OCI-LY7 (cell line): ENCODE measurements around the gene ERC1. TPM values are rescaled to one million over a fixed set of nuclear protein-coding genes. Genes with fewer than 3 reads are reported as not detected.

Source experiments
- BruUV-seq: library from RNA; stranded (reverse); fragments of 400-500 nt; replicated peaks from 2 replicates; lab custom pipeline; 2021; lab: Mats Ljungman, UMichigan
- CTCF ChIA-PET: fragments of 300-600 bp; sonication (Branson Sonifier 250); formaldehyde crosslinking; loops from one replicate; lab custom pipeline; 2022; ENCODE audit warnings: antibody characterized with exemption; ENCODE audit not compliant: unreplicated experiment; lab: Charles Lee
- POLR2A ChIA-PET: fragments of 300-600 bp; sonication (Branson Sonifier 250); formaldehyde crosslinking; loops from one replicate; lab custom pipeline; 2022; ENCODE audit warnings: antibody characterized with exemption; lab: Charles Lee
- DNase-seq: peaks from one replicate; pipeline ENCODE4 v3.0.0-alpha.2; 2015; ENCODE audit warnings: low spot score
- H2AFZ ChIP-seq: fragments of 200-600 bp; sonication (generic), shearing (Covaris generic); 2 replicates; pipeline ENCODE4 v1.6.1; 2014; ENCODE audit warnings: mild to moderate bottlenecking, antibody characterized with exemption, low read length, moderate library complexity
- H3K27ac ChIP-seq: fragments of 200-600 bp; sonication (generic); 2 replicates; pipeline ENCODE4 v1.5.1; 2014; ENCODE audit warnings: mixed run types, low read depth, mild to moderate bottlenecking, moderate library complexity, low read length, inconsistent platforms; ENCODE audit not compliant: poor library complexity, severe bottlenecking
- H3K36me3 ChIP-seq: fragments of 200-600 bp; sonication (generic); 2 replicates; pipeline ENCODE4 v1.6.1; 2014; ENCODE audit warnings: mild to moderate bottlenecking, antibody characterized with exemption, low read length, moderate library complexity, mixed read lengths; ENCODE audit not compliant: insufficient read depth
- H3K4me1 ChIP-seq: fragments of 200-600 bp; sonication (generic); 2 replicates; pipeline ENCODE4 v1.5.1; 2014; ENCODE audit warnings: mild to moderate bottlenecking, low read length; ENCODE audit not compliant: insufficient read depth, poor library complexity, severe bottlenecking
- H3K4me2 ChIP-seq: fragments of 200-600 bp; sonication (generic); 2 replicates; pipeline ENCODE4 v1.6.1; 2014; ENCODE audit warnings: mild to moderate bottlenecking, low read length
- H3K4me3 ChIP-seq: fragments of 200-600 bp; sonication (generic); 2 replicates; pipeline ENCODE4 v1.5.1; 2014; ENCODE audit warnings: mild to moderate bottlenecking, low read depth, low read length; ENCODE audit not compliant: poor library complexity, severe bottlenecking
- H3K79me2 ChIP-seq: fragments of 200-600 bp; sonication (generic); 2 replicates; pipeline ENCODE4 v1.6.1; 2016; ENCODE audit warnings: low read depth, mild to moderate bottlenecking, low read length, moderate library complexity, mixed read lengths; ENCODE audit not compliant: insufficient read depth
- H3K9me2 ChIP-seq: fragments of 200-600 bp; sonication (generic); 2 replicates; pipeline ENCODE4 v1.6.1; 2016; ENCODE audit warnings: mild to moderate bottlenecking, low read length, mixed read lengths; ENCODE audit not compliant: insufficient read depth
- H3K9me3 ChIP-seq: fragments of 200-600 bp; sonication (generic); 2 replicates; pipeline ENCODE4 v1.6.1; 2014; ENCODE audit warnings: mild to moderate bottlenecking, mixed run types, low read length, mixed read lengths
- H4K20me1 ChIP-seq: fragments of 200-600 bp; sonication (generic); 2 replicates; pipeline ENCODE4 v1.6.1; 2014; ENCODE audit warnings: mild to moderate bottlenecking, antibody characterized with exemption, low read length, moderate library complexity, mixed read lengths; ENCODE audit not compliant: insufficient read depth
- EZH2phosphoT487 ChIP-seq: fragments of 200-600 bp; sonication (generic); IDR thresholded peaks from 2 replicates; pipeline ENCODE4 v1.6.1; 2018; ENCODE audit warnings: low read depth, borderline replicate concordance, mild to moderate bottlenecking, mixed run types, antibody characterized with exemption, low read length, moderate library complexity, mixed read lengths
- intact Hi-C: fragments of 100-400 bp; cut with micrococcal nuclease; formaldehyde crosslinking; loops from one replicate; pipeline ENCODE4 v1.10.0; 2022; ENCODE audit not compliant: unreplicated experiment
- total RNA-seq, 2 experiments: library from RNA; depleted of rRNA in 1 of 2; stranded (reverse); fragments of >200 nt in 1 of 2; shearing (Covaris generic) in 1 of 2; gene quantifications; 2 replicates each; pipeline ENCODE4 v1.2.3, GENCODE V29; 2014 to 2022
- TF ChIP-seq, protein P1 (sequence below): fragments of 200-600 bp; sonication (generic); conservative IDR thresholded peaks from 2 replicates; pipeline ENCODE4 v1.5.1; 2014; ENCODE audit warnings: mild to moderate bottlenecking, antibody characterized with exemption, low read length, moderate library complexity, mixed read lengths

Gene ERC1
- total RNA-seq, 2 experiments from 2014 or later, result 26.9 to 86.9 TPM

- ChIA-PET POLR2A (interaction anchor here (0.5 to 1.0 kb wide), 2 partner anchors 18 to 92 kb away, joined by 3 read pairs; no protein-coding TSS in a partner anchor), CTCF (no interaction called here)
- H3K27ac ChIP-seq, result no peak overlapping the region
- H3K4me1 ChIP-seq, result no peaks in the 10 kb centered on the region
- no peaks in the 10 kb centered on the region for H4K20me1 ChIP-seq
- H2AFZ ChIP-seq, result no peak overlapping the region
- H3K79me2 ChIP-seq, result no peaks in the 10 kb centered on the region
- no peak for DNase-seq
- peaks cover 7% of the 10 kb centered on the region; the same call in 1 of the 2 replicates for H3K36me3 ChIP-seq
- no peak for TF ChIP-seq EZH2phosphoT487
- TF ChIP-seq, protein P1, sequence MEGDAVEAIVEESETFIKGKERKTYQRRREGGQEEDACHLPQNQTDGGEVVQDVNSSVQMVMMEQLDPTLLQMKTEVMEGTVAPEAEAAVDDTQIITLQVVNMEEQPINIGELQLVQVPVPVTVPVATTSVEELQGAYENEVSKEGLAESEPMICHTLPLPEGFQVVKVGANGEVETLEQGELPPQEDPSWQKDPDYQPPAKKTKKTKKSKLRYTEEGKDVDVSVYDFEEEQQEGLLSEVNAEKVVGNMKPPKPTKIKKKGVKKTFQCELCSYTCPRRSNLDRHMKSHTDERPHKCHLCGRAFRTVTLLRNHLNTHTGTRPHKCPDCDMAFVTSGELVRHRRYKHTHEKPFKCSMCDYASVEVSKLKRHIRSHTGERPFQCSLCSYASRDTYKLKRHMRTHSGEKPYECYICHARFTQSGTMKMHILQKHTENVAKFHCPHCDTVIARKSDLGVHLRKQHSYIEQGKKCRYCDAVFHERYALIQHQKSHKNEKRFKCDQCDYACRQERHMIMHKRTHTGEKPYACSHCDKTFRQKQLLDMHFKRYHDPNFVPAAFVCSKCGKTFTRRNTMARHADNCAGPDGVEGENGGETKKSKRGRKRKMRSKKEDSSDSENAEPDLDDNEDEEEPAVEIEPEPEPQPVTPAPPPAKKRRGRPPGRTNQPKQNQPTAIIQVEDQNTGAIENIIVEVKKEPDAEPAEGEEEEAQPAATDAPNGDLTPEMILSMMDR, result no peak
- intact Hi-C loops, result no loop called here
- no peak overlapping the region for H3K4me2 ChIP-seq
- H3K9me3 ChIP-seq, result no peaks in the 10 kb centered on the region
- no peaks in the 10 kb centered on the region for H3K9me2 ChIP-seq
- no peak overlapping the region for H3K4me3 ChIP-seq
- no TSS peak for BruUV-seq
Measured at GRCh38 chr12:1457901-1458300, 466.9 kb downstream of the ERC1 start.

DNA sequence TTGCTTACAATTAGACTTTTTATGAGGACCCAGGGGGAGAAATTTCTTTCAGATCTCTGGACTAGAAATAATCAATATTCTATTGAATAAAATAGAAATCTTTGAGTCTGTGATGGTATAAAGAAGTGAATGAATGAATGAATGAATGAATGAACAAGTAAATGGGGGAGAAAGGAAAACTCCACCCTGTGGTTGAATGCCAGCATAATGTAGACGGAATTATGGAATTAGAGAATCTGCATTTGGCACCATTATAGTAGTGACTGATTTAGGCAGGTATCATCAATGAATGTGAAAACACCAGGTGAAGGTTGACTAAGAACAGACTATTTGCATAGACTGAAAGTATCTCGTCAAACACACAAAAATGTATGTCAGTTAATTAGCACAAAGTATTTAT lies 468.3 kb downstream of the ERC1 start:
- POLR2A ChIA-PET, result no interaction called here
- Histone ChIP-seq H4K20me1 (no peaks in the 10 kb centered on the region), H3K79me2 (no peaks in the 10 kb centered on the region), H3K9me3 (no peaks in the 10 kb centered on the region), H3K4me2 (no peak overlapping the region), H3K27ac (no peak overlapping the region), H2AFZ (no peak overlapping the region), H3K9me2 (no peaks in the 10 kb centered on the region), H3K36me3 (peaks cover 7% of the 10 kb centered on the region; the same call in 1 of the 2 replicates), H3K4me3 (no peak overlapping the region), H3K4me1 (peaks cover 4% of the 10 kb centered on the region)
- CTCF ChIA-PET, result no interaction called here
- BruUV-seq, result no TSS peak
- no peak for DNase-seq
- no peak for TF ChIP-seq EZH2phosphoT487
- TF ChIP-seq, protein P1, result no peak
- intact Hi-C loops, result no loop called here

DNA sequence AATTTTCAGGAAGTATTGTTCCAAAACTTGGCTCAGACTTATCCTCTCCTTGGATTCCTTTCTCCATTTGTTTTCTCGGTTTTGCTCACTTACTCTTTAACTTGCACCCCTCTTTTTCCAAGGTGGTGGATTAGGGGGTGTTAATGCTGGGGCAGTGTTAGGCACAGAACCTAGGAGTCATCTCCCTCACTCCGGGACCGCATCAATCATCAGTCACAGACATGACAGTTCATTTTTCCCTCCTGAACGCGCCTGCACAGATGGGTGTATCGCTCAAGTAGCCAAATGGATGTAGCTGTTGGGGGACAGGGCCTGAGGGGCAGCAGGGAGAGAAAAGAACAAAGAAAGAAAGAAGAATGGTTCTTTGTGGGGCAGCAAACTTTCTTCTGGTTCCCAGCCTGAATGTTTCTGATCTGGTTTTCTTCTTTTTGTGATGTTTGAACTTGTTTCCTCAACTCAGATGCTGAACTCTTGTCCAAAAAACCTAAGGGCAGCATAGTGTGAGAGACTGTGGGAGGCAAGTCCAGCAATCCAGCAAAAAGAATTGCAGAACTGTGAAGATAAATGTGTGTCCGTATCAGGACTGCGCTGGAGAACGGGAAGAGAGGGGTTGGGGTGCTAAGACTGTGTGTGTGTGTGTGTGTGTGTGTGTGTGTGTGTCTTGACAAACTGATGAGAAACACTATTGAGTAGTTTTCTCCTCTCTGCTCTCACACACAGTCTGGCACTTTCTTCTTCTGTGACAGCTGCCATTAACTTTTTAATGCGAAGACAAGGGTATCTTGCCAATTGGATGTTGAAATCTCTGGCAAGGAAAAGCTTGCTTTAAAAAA lies 472.3 kb downstream of the ERC1 start:
- no peak overlapping the region for H2AFZ ChIP-seq

More for the DNA sequence above, 472.3 kb downstream of the ERC1 start:
- no peak overlapping the region for H3K4me2 ChIP-seq
- peaks cover 14% of the 10 kb centered on the region for H3K4me1 ChIP-seq
- H3K27ac ChIP-seq, result no peak overlapping the region
- no TSS peak for BruUV-seq
- no peak for DNase-seq
- H4K20me1 ChIP-seq, result no peaks in the 10 kb centered on the region
- TF ChIP-seq, protein P1, result no peak
- no peak for TF ChIP-seq EZH2phosphoT487
- POLR2A ChIA-PET, result no interaction called here
- CTCF ChIA-PET, result interaction anchor here (0.7 kb wide), 1 partner anchor 310 kb away, joined by 3 read pairs; no protein-coding TSS in a partner anchor
- no peaks in the 10 kb centered on the region for H3K9me3 ChIP-seq
- intact Hi-C loops, result no loop called here
- H3K4me3 ChIP-seq, result no peak overlapping the region
- peaks cover 8% of the 10 kb centered on the region; the same call in 1 of the 2 replicates for H3K36me3 ChIP-seq
- no peaks in the 10 kb centered on the region for H3K79me2 ChIP-seq
- H3K9me2 ChIP-seq, result no peaks in the 10 kb centered on the region
